Fibroblast of peridontal ligament (primary cell): ENCODE measurements around the gene FOXD2.

Source experiments
- DNase-seq: peaks from one replicate; pipeline ENCODE4 v3.0.0-alpha.2; 2010; ENCODE audit errors: extremely low read depth

FOXD2 gene

GRCh38 chr1:47437447-47438164 lies at the start of gene FOXD2:
FOXD2 (plus strand) TSS chr1:47438044; CDS start chr1:47438136, 92 bp downstream.
- peak; percentile 70 for DNase-seq

DNA sequence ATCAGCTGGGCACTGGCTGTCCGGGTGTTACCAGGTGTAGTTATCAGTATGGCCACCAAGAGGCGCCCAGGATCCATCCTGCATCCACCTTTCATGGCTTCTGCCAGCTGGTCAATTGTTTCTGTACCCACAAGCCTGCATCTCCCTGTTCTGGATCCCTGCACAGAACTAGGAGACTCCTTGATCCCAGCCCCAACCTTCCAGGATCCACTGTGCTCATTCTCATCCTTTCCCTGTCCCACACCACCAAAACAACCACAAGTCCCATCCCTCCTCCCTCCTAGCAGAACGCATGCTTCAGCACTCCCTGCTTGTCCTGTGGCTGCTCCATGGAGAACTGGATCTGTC lies 49.0 kb upstream of the FOXD2 start:
- peak; percentile 80 for DNase-seq

DNA sequence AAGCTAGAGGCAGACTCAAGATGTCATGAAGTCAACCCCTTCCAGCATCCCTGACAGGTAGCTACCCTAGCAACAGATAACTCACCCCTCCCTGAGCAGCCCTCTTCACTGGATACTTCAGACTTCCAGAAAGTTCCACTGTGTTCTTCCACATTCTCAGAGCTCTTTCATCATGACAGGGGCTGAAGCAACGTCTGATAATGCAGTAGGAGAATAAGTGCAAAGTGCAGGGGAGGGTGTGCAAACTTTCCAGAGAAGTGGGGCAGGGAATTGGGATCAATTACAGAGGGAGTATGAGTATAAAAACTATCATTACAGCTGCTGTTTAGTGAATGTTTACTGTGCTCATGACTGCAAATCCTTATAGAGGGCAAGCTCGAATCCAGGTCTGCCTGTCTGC lies 48.1 kb upstream of the FOXD2 start:
- no peak for DNase-seq

DNA sequence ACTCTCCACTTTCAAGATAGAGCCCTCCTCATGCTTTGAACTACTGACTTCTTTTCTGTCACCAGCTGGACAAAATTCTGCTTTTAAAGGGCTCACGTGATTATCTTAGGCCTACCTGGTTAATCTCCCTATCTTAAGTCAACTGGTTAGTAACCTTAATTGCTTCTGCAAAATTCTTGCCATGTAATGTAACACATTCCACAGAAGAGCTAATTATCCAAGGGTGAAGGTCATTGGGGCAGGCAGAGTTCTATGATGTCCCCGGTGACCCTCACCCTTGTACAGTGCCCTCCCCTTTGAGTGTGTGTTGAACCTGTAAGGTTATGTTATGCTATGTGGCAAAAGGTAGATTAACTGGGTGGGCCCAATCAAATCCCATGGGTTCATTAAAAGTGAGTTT lies 47.0 kb upstream of the FOXD2 start:
- no peak for DNase-seq

- DNase-seq: no peak
Observed at GRCh38 chr1:47393141-47393540, 44.7 kb upstream of the FOXD2 start.

- DNase-seq: peak; percentile 27
Observed at GRCh38 chr1:47395433-47395832, 42.4 kb upstream of the FOXD2 start.

- no peak for DNase-seq
Observed at GRCh38 chr1:47396671-47397196, 41.1 kb upstream of the FOXD2 start.

GRCh38 chr1:47399138-47399845 lies 38.6 kb upstream of the FOXD2 start:
- DNase-seq: no peak

GRCh38 chr1:47399846-47400155 lies 38.0 kb upstream of the FOXD2 start:
- no peak for DNase-seq

- DNase-seq: no peak
Observed at GRCh38 chr1:47401761-47402160, 36.1 kb upstream of the FOXD2 start.

DNA sequence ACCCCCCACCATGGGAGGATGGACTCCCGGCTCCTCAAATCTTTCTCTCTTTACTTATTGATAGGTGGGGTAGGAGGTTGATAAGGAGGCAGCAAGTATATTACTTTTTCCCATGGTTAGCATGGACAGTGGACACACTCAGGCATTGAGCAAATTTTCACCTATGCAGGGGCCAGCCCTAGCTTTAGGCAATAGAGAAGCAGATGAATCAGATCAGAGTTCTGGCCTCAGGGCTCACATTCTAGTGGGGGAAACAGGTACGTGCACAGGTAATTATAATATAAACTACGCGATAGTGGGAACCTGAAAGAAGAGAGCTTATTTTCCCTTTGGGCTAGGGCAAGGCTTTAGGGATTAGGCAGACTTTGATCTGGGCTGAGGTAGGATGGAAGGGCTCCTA lies 35.3 kb upstream of the FOXD2 start:
- DNase-seq: no peak

- DNase-seq: no peak
Observed at GRCh38 chr1:47403321-47403910, 34.4 kb upstream of the FOXD2 start.

GRCh38 chr1:47405697-47406096 lies 32.1 kb upstream of the FOXD2 start:
- DNase-seq: no peak

GRCh38 chr1:47406966-47407365 lies 30.9 kb upstream of the FOXD2 start:
- DNase-seq: no peak

DNA sequence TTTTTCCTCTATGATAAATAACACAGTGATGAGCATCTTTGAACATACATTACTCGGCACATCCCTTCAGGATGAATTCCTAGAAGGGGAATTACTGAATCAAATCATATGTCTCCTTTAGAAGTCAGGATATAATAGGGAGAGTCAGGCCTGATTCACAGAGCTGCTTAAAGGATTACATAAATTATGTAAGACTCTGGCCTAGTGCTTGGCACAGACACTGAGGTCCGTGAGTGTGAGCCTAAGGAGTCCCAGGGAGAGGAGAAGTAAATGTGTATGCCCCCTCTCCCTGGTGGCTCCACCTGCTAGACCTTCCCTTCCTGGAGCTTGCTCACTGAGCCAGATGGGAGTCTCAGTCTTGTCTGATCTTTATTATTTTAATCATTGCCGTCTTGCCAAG lies 30.4 kb upstream of the FOXD2 start:
- peak; percentile 29 for DNase-seq

GRCh38 chr1:47409311-47410067 lies 28.4 kb upstream of the FOXD2 start:
- DNase-seq: peak; percentile 35

DNA sequence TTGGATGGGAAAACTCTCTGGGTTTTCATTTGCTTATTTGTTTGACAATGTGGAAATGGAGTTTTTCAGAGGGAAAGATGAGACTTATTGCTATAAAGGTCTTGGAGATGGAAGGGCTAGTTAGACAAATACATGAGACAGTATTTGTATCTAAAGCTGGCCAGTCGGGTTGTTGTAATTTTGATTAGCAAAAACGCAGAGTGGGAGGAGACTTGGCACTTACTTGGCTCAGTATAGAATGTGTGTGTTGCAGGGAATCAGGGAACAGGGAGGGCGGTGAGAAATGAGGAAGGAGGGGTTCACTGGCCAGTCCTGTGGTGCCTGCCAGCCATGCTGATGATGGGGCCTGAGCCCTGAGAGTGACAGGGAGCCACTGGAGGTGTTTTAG lies 27.8 kb upstream of the FOXD2 start:
- DNase-seq: no peak

- DNase-seq: no peak
Observed at GRCh38 chr1:47411436-47411835, 26.4 kb upstream of the FOXD2 start.

DNA sequence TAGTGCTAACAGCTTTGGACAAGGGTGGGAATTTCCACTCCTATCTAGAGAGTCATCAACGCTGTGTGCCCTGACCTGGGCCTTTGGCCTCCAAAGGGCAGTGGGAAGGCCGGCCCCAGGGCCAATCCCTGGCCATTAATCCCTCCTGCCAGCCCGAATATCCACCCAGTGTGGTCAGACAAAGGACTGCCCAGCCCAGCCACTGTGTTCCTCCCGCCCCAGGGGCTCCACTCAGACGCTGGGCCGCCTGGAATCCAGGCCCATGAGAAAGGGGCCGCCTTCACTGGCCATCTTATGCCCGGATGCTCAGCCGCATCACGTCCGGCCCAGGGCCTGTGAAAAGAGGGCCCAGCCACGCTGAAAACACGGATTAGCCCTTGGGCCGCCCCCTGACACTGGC lies 25.4 kb upstream of the FOXD2 start:
- no peak for DNase-seq

DNA sequence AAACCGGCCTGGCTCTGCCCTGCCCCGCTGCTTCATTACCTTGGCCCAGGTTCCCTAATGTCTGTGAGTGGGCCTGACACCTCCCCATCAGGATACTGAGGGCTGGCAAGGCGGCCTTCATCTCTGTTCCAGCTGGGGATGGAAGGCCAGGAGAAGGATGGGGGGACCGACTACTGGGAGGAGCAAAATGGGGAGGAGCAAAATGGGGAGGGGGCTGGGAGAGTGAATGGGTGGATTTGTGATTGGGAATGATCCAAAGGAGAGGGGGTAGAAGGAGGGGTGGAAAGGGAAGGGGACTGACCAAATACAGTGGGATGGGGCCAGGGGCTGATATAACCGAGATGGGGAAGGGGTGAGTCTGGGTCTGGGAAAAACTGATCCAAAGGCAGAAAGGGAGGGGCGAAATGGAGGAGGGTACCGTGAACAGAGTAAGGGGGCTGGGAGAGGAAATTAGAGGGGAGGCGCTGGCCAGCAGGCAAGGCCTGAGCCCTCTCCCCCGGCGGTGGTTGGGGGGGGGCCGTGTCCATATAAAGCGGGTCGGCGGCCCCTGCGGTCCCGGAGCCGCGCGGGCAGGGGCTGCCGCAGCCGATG lies 22.0 kb upstream of the FOXD2 start, which contains the start of gene FOXE3:
TSS of gene FOXE3 (plus strand) at position 558 of the 591 bp plus-strand sequence. CDS start at position 589, 31 bp downstream.
- no peak for DNase-seq

GRCh38 chr1:47416319-47417169 lies 21.3 kb upstream of the FOXD2 start:
- no peak for DNase-seq
